ENCODE measurements around the gene MAPK9. TPM values are rescaled to one million over a fixed set of nuclear protein-coding genes. Genes with fewer than 3 reads are reported as not detected.

Gene MAPK9
- total RNA-seq, 1 experiment from 2014 or later, result 43.4 TPM

GRCh38 chr5:180213256-180213600 lies 78.7 kb downstream of the MAPK9 start (continued):
- no peak for TF ChIP-seq SP1 (IDR thresholded peaks at IDR 0.05; ENCODE audit: low read depth)

GRCh38 chr5:180212363-180213255 lies 79.3 kb downstream of the MAPK9 start:
- H4K20me1 ChIP-seq (ENCODE audit: insufficient read depth), result no peaks in the 10 kb centered on the region
- no peak for DNase-seq (ENCODE audit: low read depth, low spot score)
- no peak overlapping the region for H3K27ac ChIP-seq (ENCODE audit: low read depth, low read length)
- no peaks in the 10 kb centered on the region for H3K27me3 ChIP-seq (ENCODE audit: insufficient read depth, low read length)
- RAD21 ChIA-PET (ENCODE audit: low non-redundant PET in 1 of 2, low total read pairs in 2 of 2, uncharacterized antibody in 2 of 2, unreplicated experiment in 2 of 2), result no interaction called here
- no peak for ATAC-seq
- H3K36me3 ChIP-seq (ENCODE audit: control insufficient read depth in 1 of 2, insufficient read depth in 2 of 2, low read length in 2 of 2), result no peaks in the 10 kb centered on the region
- no peak overlapping the region for H3K4me2 ChIP-seq (ENCODE audit: low read length)
- CTCF ChIA-PET, result no interaction called here
- BruUV-seq (replicated peaks), result no TSS peak
- H3K9ac ChIP-seq (ENCODE audit: low read length), result no peak overlapping the region
- H3K4me1 ChIP-seq (ENCODE audit: control insufficient read depth in 1 of 2, insufficient read depth in 2 of 2, low read length in 2 of 2), result peaks cover 5 to 14% of the 10 kb centered on the region in 2 experiments; a peak in 3 of 4 replicates
- H3K9me2 ChIP-seq (ENCODE audit: insufficient read depth), result no peaks in the 10 kb centered on the region
- TF ChIP-seq SP1 (IDR thresholded peaks at IDR 0.05; ENCODE audit: low read depth) (no peak), REST (IDR thresholded peaks at IDR 0.05; ENCODE audit: low read depth) (no peak), CTCF (IDR thresholded peaks at IDR 0.05 in 2 of 3, conservative IDR thresholded peaks at IDR 0.05 in 1 of 3; ENCODE audit: borderline replicate concordance in 1 of 3, insufficient read depth in 1 of 3, low read depth in 2 of 3, low read length in 2 of 3) (no peak), ZNF274 (IDR thresholded peaks at IDR 0.05; ENCODE audit: low read depth, low read length) (no peak), EZH2phosphoT487 (IDR thresholded peaks at IDR 0.05; ENCODE audit: borderline replicate concordance) (no peak), TCF7L2 (IDR thresholded peaks at IDR 0.05; ENCODE audit: borderline replicate concordance, extremely low read depth, insufficient read depth, insufficient read length) (no peak), FOSL1 (IDR thresholded peaks at IDR 0.05; ENCODE audit: low read depth) (no peak), POLR2A (IDR thresholded peaks at IDR 0.05; ENCODE audit: borderline replicate concordance, extremely low read depth, insufficient read depth, insufficient read length) (no peak), CBX3 (IDR thresholded peaks at IDR 0.05; ENCODE audit: low read depth) (no peak), YY1 (IDR thresholded peaks at IDR 0.05; ENCODE audit: extremely low read depth, insufficient replicate concordance, low read depth, low read length) (no peak), SIN3A (IDR thresholded peaks at IDR 0.05; ENCODE audit: low read depth) (no peak), POLR2AphosphoS5 (IDR thresholded peaks at IDR 0.05; ENCODE audit: low read depth, low read length) (no peak), ZFX (IDR thresholded peaks at IDR 0.05) (no peak), ZBTB33 (IDR thresholded peaks at IDR 0.05; ENCODE audit: extremely low read depth, insufficient replicate concordance, low read length) (no peak), ELF1 (IDR thresholded peaks at IDR 0.05; ENCODE audit: borderline replicate concordance, low read depth) (no peak), JUND (IDR thresholded peaks at IDR 0.05) (no peak), SRF (IDR thresholded peaks at IDR 0.05; ENCODE audit: low read depth) (no peak)
- POLR2A ChIA-PET, result no interaction called here
- H3K79me2 ChIP-seq (ENCODE audit: insufficient read depth, low read length), result no peaks in the 10 kb centered on the region
- intact Hi-C loops (cut with micrococcal nuclease), result no loop called here
- H3K4me3 ChIP-seq (replicated peaks in 1 of 2; ENCODE audit: low read depth in 1 of 2, low read length in 2 of 2), result no peak overlapping the region
- no peak overlapping the region for H2AFZ ChIP-seq (ENCODE audit: low read depth, low read length, poor library complexity, severe bottlenecking)
- H3K9me3 ChIP-seq (ENCODE audit: control insufficient read depth in 1 of 2, insufficient read depth in 1 of 2, low read depth in 1 of 2, low read length in 2 of 2), result no peaks in the 10 kb centered on the region

Data from HCT116 (cell line).